Lung (tissue), 12 donors: Measurements from ENCODE around the gene OPHN1. TPM values are rescaled to one million over a fixed set of nuclear protein-coding genes. Genes with fewer than 3 reads are reported as not detected.

ENCODE experiments used
- ATAC-seq: fragments of 200-7000 bp; cut with Tn5 transposase; one replicate; pipeline ENCODE4 v1.9.1; 2020; ENCODE audit warnings: moderate number of reproducible peaks; ENCODE audit not compliant: insufficient read depth, low FRiP score
- DNase-seq, 3 donors: peaks; one replicate each; pipeline ENCODE4 v3.0.0-alpha.2; 2013 to 2017
- H3K27ac ChIP-seq, 2 donors: one replicate each; pipeline ENCODE4 v1.5.1; 2013; ENCODE audit warnings: mild to moderate bottlenecking in 2 of 2, moderate library complexity in 2 of 2, control low read depth in 1 of 2, inconsistent platforms in 1 of 2, low read depth in 1 of 2, low read length in 1 of 2
- H3K27me3 ChIP-seq, 3 donors: one replicate each; pipeline ENCODE4 v1.5.1; 2013; ENCODE audit warnings: low read length in 2 of 3; ENCODE audit not compliant: control insufficient read depth in 3 of 3, insufficient read depth in 3 of 3
- H3K36me3 ChIP-seq, 4 donors: one replicate each; pipeline ENCODE4 v1.5.1; 2013; ENCODE audit warnings: low read length in 4 of 4, mild to moderate bottlenecking in 1 of 4, moderate library complexity in 1 of 4; ENCODE audit not compliant: control insufficient read depth in 4 of 4, insufficient read depth in 4 of 4
- H3K4me1 ChIP-seq, 5 donors: one replicate each; pipeline ENCODE4 v1.5.1; 2013; ENCODE audit warnings: low read length in 5 of 5, mild to moderate bottlenecking in 2 of 5, moderate library complexity in 1 of 5; ENCODE audit not compliant: control insufficient read depth in 5 of 5, insufficient read depth in 5 of 5
- H3K4me3 ChIP-seq: one replicate; pipeline ENCODE4 v1.5.1; 2013; ENCODE audit warnings: mild to moderate bottlenecking, control low read depth, moderate library complexity
- H3K9ac ChIP-seq, 2 donors: one replicate each; pipeline ENCODE4 v1.5.1; 2013; ENCODE audit warnings: low read length in 2 of 2, control low read depth in 1 of 2; ENCODE audit not compliant: insufficient read depth in 1 of 2
- H3K9me3 ChIP-seq, 4 donors: one replicate each; pipeline ENCODE4 v1.5.1; 2013; ENCODE audit warnings: low read length in 3 of 4, mild to moderate bottlenecking in 1 of 4, moderate library complexity in 1 of 4; ENCODE audit not compliant: control insufficient read depth in 4 of 4, insufficient read depth in 3 of 4
- WGBS, 2 donors: extraction: QIAGEN DNeasy Blood & Tissue Kit; methylation state at CpG; one replicate each; pipeline ENCODE4 v1.1.7; 2013; 5-methylcytosine and 5-hydroxymethylcytosine counted together
- polyA plus RNA-seq, 2 donors: library from polyadenylated mRNA; stranded (reverse); fragments of 200-250 nt; gene quantifications; one replicate each; pipeline ENCODE4 v1.2.1, GENCODE V29; 2013
- total RNA-seq, 2 donors: library from RNA; depleted of rRNA in 1 of 2; stranded (reverse); fragments of >200 nt in 1 of 2; gene quantifications; one replicate each; pipeline ENCODE4 v1.2.1, GENCODE V29; 2014 to 2021
- TF ChIP-seq, protein P1 (sequence below): IDR thresholded peaks from 2 replicates; pipeline ENCODE4 v1.5.1; 2012; ENCODE audit warnings: mild to moderate bottlenecking; ENCODE audit errors: control extremely low read depth, extremely low read depth
- donor health status: control.
- donor health status: control.
- donor health status: Bipolar disorder and iron deficiency.
- donor health status: healthy.
- donor health status: DM: yes; HTN: yes; CAD: no.

The OPHN1 gene
- total and polyA plus RNA-seq, 4 donors, result 1.1 to 22.0 (median 6.8) TPM

DNA sequence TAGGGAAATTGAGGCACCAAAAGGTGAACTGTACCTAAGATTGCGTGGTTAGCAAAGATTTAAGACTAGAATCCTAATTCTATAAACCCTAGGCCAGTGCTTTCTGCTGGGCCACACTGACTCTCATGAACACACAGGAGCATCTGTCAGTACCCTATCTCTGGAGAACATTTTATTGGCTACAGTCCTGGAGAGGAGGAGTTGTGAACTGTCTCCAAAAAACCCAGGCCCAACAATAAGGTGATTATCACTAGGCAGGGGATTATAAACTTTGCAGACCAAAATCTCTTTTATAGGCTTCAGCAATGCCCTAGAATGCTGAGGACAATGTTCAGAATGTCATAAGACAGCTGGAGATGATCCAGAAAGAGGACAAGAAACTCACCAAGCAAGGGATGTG is 24.1 kb downstream of the OPHN1 start:
- DNase-seq (peak; percentile 16 to 55 (median 31)), ATAC-seq (no peak)
- 87 to 89% methylated on average over 1 of the region's 1 CpG for WGBS, 2 donors
- Histone ChIP-seq H3K9ac (no peak overlapping the region), H3K27me3 (peaks cover 0 to 3% (median 0%) of the 10 kb centered on the region in 3 donors), H3K36me3 (no peaks in the 10 kb centered on the region), H3K4me1 (peaks cover 0 to 9% (median 0%) of the 10 kb centered on the region in 5 donors), H3K27ac (no peak overlapping the region), H3K9me3 (peaks cover 0 to 2% (median 0%) of the 10 kb centered on the region in 4 donors), H3K4me3 (no peak overlapping the region)
- TF ChIP-seq, protein P1, sequence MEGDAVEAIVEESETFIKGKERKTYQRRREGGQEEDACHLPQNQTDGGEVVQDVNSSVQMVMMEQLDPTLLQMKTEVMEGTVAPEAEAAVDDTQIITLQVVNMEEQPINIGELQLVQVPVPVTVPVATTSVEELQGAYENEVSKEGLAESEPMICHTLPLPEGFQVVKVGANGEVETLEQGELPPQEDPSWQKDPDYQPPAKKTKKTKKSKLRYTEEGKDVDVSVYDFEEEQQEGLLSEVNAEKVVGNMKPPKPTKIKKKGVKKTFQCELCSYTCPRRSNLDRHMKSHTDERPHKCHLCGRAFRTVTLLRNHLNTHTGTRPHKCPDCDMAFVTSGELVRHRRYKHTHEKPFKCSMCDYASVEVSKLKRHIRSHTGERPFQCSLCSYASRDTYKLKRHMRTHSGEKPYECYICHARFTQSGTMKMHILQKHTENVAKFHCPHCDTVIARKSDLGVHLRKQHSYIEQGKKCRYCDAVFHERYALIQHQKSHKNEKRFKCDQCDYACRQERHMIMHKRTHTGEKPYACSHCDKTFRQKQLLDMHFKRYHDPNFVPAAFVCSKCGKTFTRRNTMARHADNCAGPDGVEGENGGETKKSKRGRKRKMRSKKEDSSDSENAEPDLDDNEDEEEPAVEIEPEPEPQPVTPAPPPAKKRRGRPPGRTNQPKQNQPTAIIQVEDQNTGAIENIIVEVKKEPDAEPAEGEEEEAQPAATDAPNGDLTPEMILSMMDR, result no peak

DNA sequence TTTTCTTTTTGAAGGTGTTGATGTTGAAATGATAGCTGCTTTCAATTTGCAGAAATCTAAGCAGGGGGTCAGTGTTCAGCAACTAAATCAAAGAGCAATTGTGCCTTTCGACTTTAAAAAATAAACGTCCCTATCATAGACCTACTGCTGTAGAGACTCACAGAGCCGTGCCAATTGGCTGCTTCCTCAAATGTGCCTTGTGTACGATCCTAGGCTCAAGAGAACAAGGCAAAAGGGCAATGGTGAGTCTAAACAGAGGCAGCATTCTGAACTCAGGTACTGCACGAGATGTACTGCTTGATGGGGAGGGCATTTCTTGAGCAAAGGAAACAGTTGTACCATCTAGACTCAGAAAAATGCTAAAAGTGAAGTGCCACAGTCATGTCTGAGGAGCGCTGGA is 29.8 kb downstream of the OPHN1 start:
- TF ChIP-seq, protein P1, result no peak
- Histone ChIP-seq H3K27me3 (no peaks in the 10 kb centered on the region), H3K4me3 (no peak overlapping the region), H3K9ac (no peak overlapping the region), H3K27ac (no peak overlapping the region), H3K9me3 (peaks cover 0 to 2% (median 0%) of the 10 kb centered on the region in 4 donors), H3K36me3 (no peaks in the 10 kb centered on the region), H3K4me1 (peaks cover 0 to under 1% (median 0%) of the 10 kb centered on the region in 5 donors)
- peak in 1 of 3 donors; percentile 22 for DNase-seq
- 64 to 81% methylated on average over 6 of the region's 6 CpGs for WGBS, 2 donors
- ATAC-seq, result no peak

DNA sequence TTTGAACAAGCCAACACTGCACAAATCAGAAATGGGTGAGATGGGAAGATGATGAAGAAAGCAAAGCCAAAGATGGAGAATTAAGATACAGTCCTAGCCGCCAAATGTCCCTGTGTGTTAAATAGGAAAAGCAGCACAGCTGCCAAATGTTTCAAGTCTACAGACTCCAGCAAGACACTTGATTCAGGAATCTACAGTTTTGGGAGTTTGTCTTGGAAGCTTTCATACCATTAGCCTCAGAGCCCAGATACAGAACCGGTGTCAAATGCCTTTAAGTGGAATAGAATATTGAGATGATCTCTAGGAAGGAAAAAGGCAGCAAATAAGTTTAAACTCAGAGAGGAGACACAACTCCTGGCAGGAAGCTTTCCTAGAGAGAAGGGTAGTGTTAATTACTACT is 30.3 kb downstream of the OPHN1 start:
- H3K9me3 ChIP-seq, result peaks cover 0 to 2% (median 0%) of the 10 kb centered on the region in 4 donors
- TF ChIP-seq, protein P1, result no peak

GRCh38 chrX:68402094-68402493 is 31.2 kb downstream of the OPHN1 start:
- no peak overlapping the region for H3K9ac ChIP-seq

More for the DNA sequence above, 30.3 kb downstream of the OPHN1 start:
- Histone ChIP-seq H3K36me3 (no peaks in the 10 kb centered on the region), H3K9ac (no peak overlapping the region), H3K4me1 (no peaks in the 10 kb centered on the region), H3K27me3 (no peaks in the 10 kb centered on the region), H3K4me3 (no peak overlapping the region), H3K27ac (no peak overlapping the region)
- DNase-seq, result peak in 1 of 3 donors; percentile 5
- ATAC-seq, result no peak
- WGBS, 2 donors, result 73 to 74% methylated on average over 2 of the region's 2 CpGs

More at GRCh38 chrX:68402094-68402493, 31.2 kb downstream of the OPHN1 start:
- Histone ChIP-seq H3K27ac (no peak overlapping the region), H3K4me3 (no peak overlapping the region), H3K4me1 (peaks cover 0 to 3% (median 0%) of the 10 kb centered on the region in 5 donors), H3K9me3 (peaks cover 0 to 2% (median 0%) of the 10 kb centered on the region in 4 donors), H3K36me3 (no peaks in the 10 kb centered on the region), H3K27me3 (no peaks in the 10 kb centered on the region)
- 78 to 93% methylated on average over 2 of the region's 2 CpGs for whole genome bisulfite sequencing, 2 donors
- ATAC-seq (no peak), DNase-seq (no peak)
- TF ChIP-seq, protein P1, result no peak
